K562 treated with DMSO at 1 percent for 24 hours (cell line): ENCODE measurements around the gene GPR139. TPM values are rescaled to one million over a fixed set of nuclear protein-coding genes. Genes with fewer than 3 reads are reported as not detected.

Experiments used
- total RNA-seq: library from RNA; unstranded; fragments of 300-600 nt; gene quantifications from 2 replicates; pipeline ENCODE4 v1.2.3, GENCODE V29; 2022; ENCODE audit warnings: low read depth; ENCODE audit not compliant: insufficient read depth

GPR139 gene
- total RNA-seq: not detected in 2 replicates

GRCh38 chr16:20073203-20074098 lies at the start of gene GPR139:
Gene GPR139 (minus strand): TSS chr16:20073890. CDS start chr16:20073616, 274 bp downstream.

Other genes with a start within 250 kb of the GPR139 start
- 3.0 and 5.9 TPM in 2 replicates for gene GPRC5B, start 189.0 kb downstream of the GPR139 start, total RNA-seq